CD4-positive, alpha-beta T cell treated with Interleukin-15 for 1 hour (primary cell): Measurements from ENCODE around the gene BIN1.

Source experiments
- DNase-seq: peaks from one replicate; pipeline ENCODE4 v3.0.0-alpha.2; 2020

The BIN1 gene

GRCh38 chr2:127102521-127103242 is 4.3 kb downstream of the BIN1 start:
- no peak for DNase-seq

- DNase-seq: no peak
These were observed 5.0 kb downstream of the BIN1 start for GRCh38 chr2:127101756-127102477.

GRCh38 chr2:127101048-127101611 is 5.8 kb downstream of the BIN1 start:
- DNase-seq: no peak

GRCh38 chr2:127100251-127101047 is 6.5 kb downstream of the BIN1 start:
- no peak for DNase-seq

- DNase-seq: no peak
These were observed 8.2 kb downstream of the BIN1 start for GRCh38 chr2:127098711-127099110.

- DNase-seq: no peak
These were observed 8.9 kb downstream of the BIN1 start for GRCh38 chr2:127097841-127098651.

GRCh38 chr2:127097471-127097765 is 9.5 kb downstream of the BIN1 start:
- DNase-seq: no peak

GRCh38 chr2:127096718-127097470 is 10.1 kb downstream of the BIN1 start:
- DNase-seq: no peak

- DNase-seq: no peak
These were observed 10.7 kb downstream of the BIN1 start for GRCh38 chr2:127096280-127096679.

- DNase-seq: no peak
These were observed 11.2 kb downstream of the BIN1 start for GRCh38 chr2:127095784-127096183.

GRCh38 chr2:127095367-127095641 is 11.7 kb downstream of the BIN1 start:
- no peak for DNase-seq

GRCh38 chr2:127094509-127095366 is 12.2 kb downstream of the BIN1 start:
- DNase-seq: no peak

GRCh38 chr2:127093648-127094210 is 13.2 kb downstream of the BIN1 start:
- no peak for DNase-seq

- no peak for DNase-seq
These were observed 13.9 kb downstream of the BIN1 start for GRCh38 chr2:127092901-127093516.

- no peak for DNase-seq
These were observed 14.6 kb downstream of the BIN1 start for GRCh38 chr2:127092306-127092705.

- DNase-seq: no peak
These were observed 15.1 kb downstream of the BIN1 start for GRCh38 chr2:127091886-127092285.

GRCh38 chr2:127091148-127091547 is 15.8 kb downstream of the BIN1 start:
- DNase-seq: no peak

GRCh38 chr2:127090281-127091120 is 16.5 kb downstream of the BIN1 start:
- DNase-seq: no peak

GRCh38 chr2:127089478-127090235 is 17.3 kb downstream of the BIN1 start:
- no peak for DNase-seq
